ENCODE data around the gene CLIC4. TPM values are rescaled to one million over a fixed set of nuclear protein-coding genes. Genes with fewer than 3 reads are reported as not detected.
A peak's percentile ranks its signal among the peaks of the same experiment; 100 is the strongest.

The CLIC4 gene
- total RNA-seq, 1 donor from 2014 or later, result 136 TPM

- Mint-ChIP-seq H3K4me1 (peaks cover 46% of the 10 kb centered on the region), H3K9me3 (no peaks in the 10 kb centered on the region), H3K27me3 (ENCODE audit: low read depth) (no peaks in the 10 kb centered on the region), H3K4me3 (peak overlapping the region; percentile 92), H3K27ac (peak overlapping the region; percentile 78), H3K36me3 (peaks cover 8% of the 10 kb centered on the region)
- no peak for DNase-seq (ENCODE audit: low spot score in 2 of 2, unreplicated experiment in 2 of 2)
- TF ChIP-seq, protein P1, sequence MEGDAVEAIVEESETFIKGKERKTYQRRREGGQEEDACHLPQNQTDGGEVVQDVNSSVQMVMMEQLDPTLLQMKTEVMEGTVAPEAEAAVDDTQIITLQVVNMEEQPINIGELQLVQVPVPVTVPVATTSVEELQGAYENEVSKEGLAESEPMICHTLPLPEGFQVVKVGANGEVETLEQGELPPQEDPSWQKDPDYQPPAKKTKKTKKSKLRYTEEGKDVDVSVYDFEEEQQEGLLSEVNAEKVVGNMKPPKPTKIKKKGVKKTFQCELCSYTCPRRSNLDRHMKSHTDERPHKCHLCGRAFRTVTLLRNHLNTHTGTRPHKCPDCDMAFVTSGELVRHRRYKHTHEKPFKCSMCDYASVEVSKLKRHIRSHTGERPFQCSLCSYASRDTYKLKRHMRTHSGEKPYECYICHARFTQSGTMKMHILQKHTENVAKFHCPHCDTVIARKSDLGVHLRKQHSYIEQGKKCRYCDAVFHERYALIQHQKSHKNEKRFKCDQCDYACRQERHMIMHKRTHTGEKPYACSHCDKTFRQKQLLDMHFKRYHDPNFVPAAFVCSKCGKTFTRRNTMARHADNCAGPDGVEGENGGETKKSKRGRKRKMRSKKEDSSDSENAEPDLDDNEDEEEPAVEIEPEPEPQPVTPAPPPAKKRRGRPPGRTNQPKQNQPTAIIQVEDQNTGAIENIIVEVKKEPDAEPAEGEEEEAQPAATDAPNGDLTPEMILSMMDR (IDR thresholded peaks at IDR 0.05; ENCODE audit: unreplicated experiment), result no peak
Measured at GRCh38 chr1:24748191-24749121, 3.2 kb downstream of the CLIC4 start.

- Mint-ChIP-seq H3K27ac (no peak overlapping the region), H3K4me3 (no peak overlapping the region), H3K4me1 (peaks cover 39% of the 10 kb centered on the region), H3K27me3 (ENCODE audit: low read depth) (no peaks in the 10 kb centered on the region), H3K9me3 (no peaks in the 10 kb centered on the region), H3K36me3 (peaks cover 8% of the 10 kb centered on the region)
- no peak for DNase-seq (ENCODE audit: low spot score in 2 of 2, unreplicated experiment in 2 of 2)
- TF ChIP-seq, protein P1 (IDR thresholded peaks at IDR 0.05; ENCODE audit: unreplicated experiment), result no peak
Measured at GRCh38 chr1:24749252-24749651, 4.0 kb downstream of the CLIC4 start.

GRCh38 chr1:24749886-24750285 is 4.6 kb downstream of the CLIC4 start:
- Mint-ChIP-seq H3K36me3 (peaks cover 8% of the 10 kb centered on the region), H3K4me1 (peaks cover 36% of the 10 kb centered on the region), H3K27me3 (ENCODE audit: low read depth) (no peaks in the 10 kb centered on the region), H3K4me3 (no peak overlapping the region), H3K9me3 (no peaks in the 10 kb centered on the region), H3K27ac (no peak overlapping the region)
- TF ChIP-seq, protein P1 (IDR thresholded peaks at IDR 0.05; ENCODE audit: unreplicated experiment), result no peak
- DNase-seq (ENCODE audit: low spot score in 2 of 2, unreplicated experiment in 2 of 2), result no peak

DNA sequence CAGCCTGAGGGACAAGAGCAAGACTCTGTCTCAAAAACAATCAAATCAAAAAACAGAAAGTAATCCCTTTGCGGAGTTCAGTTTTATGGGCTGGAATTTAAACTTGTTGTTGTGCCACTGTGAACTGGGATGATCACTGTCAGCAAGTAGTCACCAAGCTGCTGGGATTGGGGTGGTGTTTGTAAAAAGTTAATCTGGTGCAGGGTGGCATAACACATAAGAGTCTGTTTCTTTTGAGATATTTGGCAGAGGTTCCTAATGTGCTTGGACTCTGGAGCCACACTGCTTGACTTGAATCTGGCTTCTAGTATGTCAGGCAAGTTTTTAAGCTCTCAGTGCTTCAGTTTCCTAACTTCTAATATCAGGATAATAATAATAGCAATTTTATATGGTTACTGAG is 6.6 kb downstream of the CLIC4 start:
- no peaks in the 10 kb centered on the region for H3K27me3 Mint-ChIP-seq (ENCODE audit: low read depth)
- TF ChIP-seq, protein P1 (IDR thresholded peaks at IDR 0.05; ENCODE audit: unreplicated experiment), result no peak

GRCh38 chr1:24752305-24752704 is 7.1 kb downstream of the CLIC4 start:
- peaks cover 30% of the 10 kb centered on the region for H3K4me1 Mint-ChIP-seq
- no peaks in the 10 kb centered on the region for H3K27me3 Mint-ChIP-seq (ENCODE audit: low read depth)
- no peaks in the 10 kb centered on the region for H3K9me3 Mint-ChIP-seq
- no peak overlapping the region for H3K4me3 Mint-ChIP-seq
- H3K27ac Mint-ChIP-seq, result no peak overlapping the region
- peaks cover 7% of the 10 kb centered on the region for H3K36me3 Mint-ChIP-seq
- TF ChIP-seq, protein P1 (IDR thresholded peaks at IDR 0.05; ENCODE audit: unreplicated experiment), result no peak
- DNase-seq (ENCODE audit: low spot score in 2 of 2, unreplicated experiment in 2 of 2), result no peak

More for the DNA sequence above, 6.6 kb downstream of the CLIC4 start:
- DNase-seq (ENCODE audit: low spot score in 2 of 2, unreplicated experiment in 2 of 2), result no peak
- H3K4me1 Mint-ChIP-seq, result peaks cover 33% of the 10 kb centered on the region
- H3K36me3 Mint-ChIP-seq, result peaks cover 9% of the 10 kb centered on the region
- no peak overlapping the region for H3K4me3 Mint-ChIP-seq
- H3K27ac Mint-ChIP-seq, result no peak overlapping the region
- no peaks in the 10 kb centered on the region for H3K9me3 Mint-ChIP-seq
